Measurements from ENCODE around the gene ASZ1. TPM values are rescaled to one million over a fixed set of nuclear protein-coding genes. Genes with fewer than 3 reads are reported as not detected.
"Not testable (repeated sequence)": the region's sequence is repeated elsewhere in the genome, so short reads cannot be mapped to it uniquely, and the experiment has no call there.

ASZ1 gene
- polyA plus RNA-seq, 1 donor from 2014 or later: not detected

DNA sequence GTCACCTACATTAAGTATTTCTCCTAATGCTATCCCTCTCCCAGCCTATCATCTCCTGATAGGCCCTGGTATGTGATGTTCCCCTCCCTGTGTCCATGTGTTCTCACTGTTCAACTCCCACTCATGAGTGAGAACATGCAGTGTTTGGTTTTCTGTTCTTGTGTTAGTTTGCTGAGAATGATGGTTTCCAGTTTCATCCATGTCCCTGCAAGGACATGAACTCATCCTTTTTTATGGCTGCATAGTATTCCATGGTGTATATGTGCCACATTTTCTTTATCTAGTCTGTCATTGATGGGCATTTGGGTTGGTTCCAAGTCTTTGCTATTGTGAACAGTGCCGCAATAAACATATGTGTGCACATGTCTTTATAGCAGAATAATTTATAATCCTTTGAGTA, 12.7 kb downstream of the ASZ1 start:
- not testable (repeated sequence) for H3K4me1 Mint-ChIP-seq, H3K4me3 Mint-ChIP-seq, H3K9me3 Mint-ChIP-seq, H3K27me3 Mint-ChIP-seq, H3K27ac Mint-ChIP-seq, H3K36me3 Mint-ChIP-seq

DNA sequence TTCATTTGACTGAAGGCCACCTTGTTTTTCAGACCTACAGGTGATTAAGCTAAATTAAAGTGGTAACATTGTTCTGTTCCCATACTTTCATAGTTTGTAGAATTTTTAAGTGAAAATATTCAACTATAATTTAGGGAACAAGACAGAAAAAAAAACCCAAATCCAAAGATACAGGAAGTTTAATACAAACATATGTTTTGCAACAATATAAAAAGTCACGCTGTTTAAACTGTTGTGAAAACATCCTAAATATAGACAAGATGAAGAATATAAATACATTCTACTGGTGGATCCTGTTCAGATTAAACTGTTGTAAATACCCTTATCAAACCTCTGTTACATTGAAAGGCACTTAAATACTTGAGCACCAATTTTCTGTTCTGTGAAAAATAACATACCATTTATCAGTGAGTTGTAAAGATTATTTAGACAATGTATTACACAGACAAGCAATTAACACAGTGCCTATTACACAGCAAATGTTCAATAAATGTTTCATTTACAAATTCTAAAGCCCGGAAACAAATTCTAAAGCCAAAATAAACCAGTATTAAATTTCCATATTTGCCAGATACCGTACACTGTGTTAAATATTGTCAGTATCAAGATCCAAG, 14.2 kb downstream of the ASZ1 start:
- Mint-ChIP-seq H3K27me3 (peaks cover 3% of the 10 kb centered on the region), H3K9me3 (peaks cover 0 to 7% (median 0%) of the 10 kb centered on the region in 3 donors), H3K27ac (no peak overlapping the region), H3K36me3 (no peaks in the 10 kb centered on the region), H3K4me3 (no peak overlapping the region), H3K4me1 (no peaks in the 10 kb centered on the region)

DNA sequence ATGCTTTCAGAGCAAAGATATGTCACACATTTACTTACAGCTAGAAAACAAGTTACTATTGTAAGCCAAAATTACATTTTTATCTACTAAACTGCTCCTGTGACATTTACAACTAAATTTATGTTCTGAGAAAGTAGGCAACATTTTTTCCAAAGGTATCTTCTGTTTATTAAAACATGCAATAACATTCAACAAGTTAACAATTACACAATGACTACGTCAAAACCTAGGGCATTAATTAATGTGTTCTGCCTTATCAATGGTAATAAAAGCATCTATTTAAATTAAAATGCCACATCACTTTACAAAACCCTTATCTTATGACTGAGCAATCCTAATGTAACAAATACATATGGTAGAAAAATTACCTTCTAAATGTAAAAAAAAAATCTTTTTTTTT, 14.9 kb downstream of the ASZ1 start:
- Mint-ChIP-seq H3K27me3 (peaks cover 3% of the 10 kb centered on the region), H3K4me1 (no peaks in the 10 kb centered on the region), H3K36me3 (no peaks in the 10 kb centered on the region), H3K4me3 (no peak overlapping the region), H3K9me3 (peaks cover 0 to 7% (median 0%) of the 10 kb centered on the region in 3 donors), H3K27ac (no peak overlapping the region)

DNA sequence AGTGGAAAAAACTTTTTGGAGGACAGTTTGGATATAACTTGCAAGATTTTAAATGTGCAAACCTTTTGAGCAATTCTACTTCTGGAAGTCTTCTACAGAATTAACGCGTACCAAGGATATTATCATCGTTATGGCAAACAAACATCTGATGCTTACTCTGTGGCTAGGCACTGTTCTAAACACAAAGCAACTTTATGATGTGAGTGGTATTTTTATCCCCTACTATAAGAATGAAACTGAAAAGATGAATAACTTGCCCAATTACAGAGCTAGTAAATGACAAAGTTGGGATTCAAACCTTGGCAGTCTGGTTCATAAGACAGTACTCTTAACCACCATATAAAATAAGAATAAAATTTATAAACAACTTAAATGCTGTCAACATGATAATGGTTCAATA, 15.8 kb downstream of the ASZ1 start:
- Mint-ChIP-seq H3K4me1 (no peaks in the 10 kb centered on the region), H3K27me3 (peaks cover 3% of the 10 kb centered on the region), H3K27ac (no peak overlapping the region), H3K9me3 (peaks cover 0 to 5% (median 0%) of the 10 kb centered on the region in 3 donors), H3K36me3 (no peaks in the 10 kb centered on the region), H3K4me3 (no peak overlapping the region)

DNA sequence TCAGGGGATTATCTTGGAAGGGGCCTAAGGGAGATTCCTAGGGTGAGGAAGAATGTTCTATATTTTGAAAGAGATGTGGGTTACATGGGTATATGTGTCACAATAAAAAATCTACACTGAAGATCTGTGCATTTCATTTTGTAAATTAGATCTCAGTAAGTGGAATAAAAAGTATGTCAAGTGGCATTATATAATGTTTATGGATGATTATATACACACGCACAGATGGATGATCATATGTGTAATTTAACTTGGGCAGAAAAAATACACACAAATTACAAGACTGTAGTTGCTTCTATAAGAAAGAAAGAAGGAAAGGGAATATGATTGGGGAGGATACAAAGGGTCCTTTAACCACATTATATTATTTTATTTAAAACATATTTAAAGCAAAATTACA, 18.5 kb downstream of the ASZ1 start:
- Mint-ChIP-seq H3K36me3 (peaks cover 1% of the 10 kb centered on the region), H3K27me3 (no peaks in the 10 kb centered on the region), H3K4me3 (no peak overlapping the region), H3K27ac (no peak overlapping the region), H3K9me3 (no peaks in the 10 kb centered on the region), H3K4me1 (no peaks in the 10 kb centered on the region)

DNA sequence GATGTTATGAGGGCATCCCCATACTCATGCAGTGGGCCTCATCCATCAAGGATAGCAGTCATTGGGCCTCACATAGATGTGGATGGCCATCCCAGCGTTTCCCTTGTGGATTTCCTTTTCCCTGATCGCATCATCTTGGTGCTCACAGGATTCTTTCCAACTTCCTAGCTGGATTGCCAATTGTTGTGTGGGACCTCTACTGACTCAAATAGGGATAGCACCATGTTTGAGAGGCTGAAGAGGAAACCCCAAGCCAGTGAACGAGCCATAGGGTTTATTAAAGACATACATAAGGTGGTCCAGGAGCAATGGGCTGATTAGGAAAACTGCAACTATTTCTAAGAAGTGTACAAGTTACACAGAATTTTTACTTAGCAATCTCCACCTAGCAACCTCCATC, 21.8 kb downstream of the ASZ1 start:
- Mint-ChIP-seq H3K4me1 (no peaks in the 10 kb centered on the region), H3K27ac (no peak overlapping the region), H3K36me3 (peaks cover 1% of the 10 kb centered on the region), H3K27me3 (no peaks in the 10 kb centered on the region), H3K4me3 (peak overlapping the region in 1 of 4 donors; percentile 3), H3K9me3 (no peaks in the 10 kb centered on the region)

DNA sequence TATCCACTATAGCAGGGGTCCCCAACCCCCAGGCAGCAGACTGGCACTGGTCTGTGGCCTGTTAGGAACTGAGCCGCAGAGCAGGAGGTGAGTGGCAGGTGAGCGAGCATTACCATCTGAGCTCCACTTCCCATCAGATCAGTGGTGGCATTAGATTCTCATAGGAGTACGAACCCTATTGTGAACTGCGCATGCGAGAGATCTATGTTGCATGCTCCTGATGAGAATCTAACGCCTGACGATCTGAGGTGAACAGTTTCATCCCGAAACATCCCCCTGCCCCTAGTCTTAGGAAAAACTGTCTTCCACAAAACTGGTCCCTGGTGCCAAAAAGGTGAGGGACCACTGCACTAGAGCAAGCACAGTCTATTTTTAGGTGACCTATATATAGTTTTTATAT, 23.6 kb downstream of the ASZ1 start:
- H3K4me1 Mint-ChIP-seq: no peaks in the 10 kb centered on the region
- H3K9me3 Mint-ChIP-seq: no peaks in the 10 kb centered on the region
- peaks cover 1% of the 10 kb centered on the region for H3K36me3 Mint-ChIP-seq
- no peak overlapping the region for H3K27ac Mint-ChIP-seq
- H3K27me3 Mint-ChIP-seq: no peaks in the 10 kb centered on the region
- no peak overlapping the region for H3K4me3 Mint-ChIP-seq

DNA sequence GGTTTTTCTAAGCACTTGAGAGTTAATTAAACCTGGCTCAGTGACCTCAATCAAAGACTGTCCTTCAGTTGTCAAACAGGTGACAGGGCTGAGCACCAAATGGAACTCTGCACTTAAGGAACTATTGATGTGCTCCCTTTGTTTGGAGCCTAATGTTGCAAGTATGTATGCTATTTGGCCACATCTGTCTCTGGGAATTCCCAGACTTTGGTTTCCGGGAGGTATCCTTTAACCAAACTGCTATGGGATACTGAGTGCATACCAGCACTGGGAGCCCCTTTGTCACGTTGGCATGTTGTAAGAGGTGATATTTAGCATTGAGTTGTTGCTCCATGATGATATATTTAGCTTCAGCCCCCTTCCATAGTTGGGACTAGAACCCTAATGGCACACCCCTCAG, 25.2 kb downstream of the ASZ1 start:
- H3K4me1 Mint-ChIP-seq: no peaks in the 10 kb centered on the region
- no peaks in the 10 kb centered on the region for H3K27me3 Mint-ChIP-seq
- H3K27ac Mint-ChIP-seq: no peak overlapping the region
- H3K4me3 Mint-ChIP-seq: no peak overlapping the region
- no peaks in the 10 kb centered on the region for H3K9me3 Mint-ChIP-seq
- peaks cover 1% of the 10 kb centered on the region for H3K36me3 Mint-ChIP-seq

DNA sequence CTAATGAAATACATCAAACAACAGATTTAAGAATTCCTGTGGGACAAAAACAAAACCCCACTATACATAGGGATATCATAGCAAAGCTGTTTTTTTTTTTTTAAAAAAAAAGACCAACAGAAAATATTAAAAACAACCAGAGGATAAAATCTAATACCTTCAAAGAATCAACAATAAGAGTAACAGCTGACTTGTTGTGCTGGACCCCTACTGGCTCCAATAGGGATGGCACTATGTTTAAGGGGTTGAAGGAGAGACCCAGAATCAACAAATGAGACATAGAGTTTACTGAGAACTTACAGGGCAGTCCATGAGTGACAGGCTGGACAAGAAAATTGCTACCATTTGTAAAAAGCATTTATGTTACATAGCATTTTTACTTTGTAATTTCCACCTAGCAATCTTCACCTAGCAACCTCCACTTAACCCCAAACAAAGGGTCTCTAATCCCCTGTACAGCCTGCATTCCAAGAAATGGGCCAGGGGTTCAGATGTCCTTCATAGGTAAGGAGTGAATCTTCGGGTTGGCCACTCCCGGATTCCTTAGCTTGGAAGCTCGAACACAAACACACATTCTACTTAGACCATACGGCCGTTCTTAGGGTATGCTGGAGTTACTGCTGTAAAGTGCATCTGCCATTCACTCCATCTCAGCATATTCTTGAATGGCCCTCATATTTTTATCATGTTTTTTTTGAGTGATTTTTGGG, 25.8 kb downstream of the ASZ1 start:
- peaks cover 1% of the 10 kb centered on the region for H3K36me3 Mint-ChIP-seq
- H3K27me3 Mint-ChIP-seq: no peaks in the 10 kb centered on the region
- H3K27ac Mint-ChIP-seq: no peak overlapping the region
- no peaks in the 10 kb centered on the region for H3K4me1 Mint-ChIP-seq
- H3K4me3 Mint-ChIP-seq: no peak overlapping the region
- no peaks in the 10 kb centered on the region for H3K9me3 Mint-ChIP-seq

DNA sequence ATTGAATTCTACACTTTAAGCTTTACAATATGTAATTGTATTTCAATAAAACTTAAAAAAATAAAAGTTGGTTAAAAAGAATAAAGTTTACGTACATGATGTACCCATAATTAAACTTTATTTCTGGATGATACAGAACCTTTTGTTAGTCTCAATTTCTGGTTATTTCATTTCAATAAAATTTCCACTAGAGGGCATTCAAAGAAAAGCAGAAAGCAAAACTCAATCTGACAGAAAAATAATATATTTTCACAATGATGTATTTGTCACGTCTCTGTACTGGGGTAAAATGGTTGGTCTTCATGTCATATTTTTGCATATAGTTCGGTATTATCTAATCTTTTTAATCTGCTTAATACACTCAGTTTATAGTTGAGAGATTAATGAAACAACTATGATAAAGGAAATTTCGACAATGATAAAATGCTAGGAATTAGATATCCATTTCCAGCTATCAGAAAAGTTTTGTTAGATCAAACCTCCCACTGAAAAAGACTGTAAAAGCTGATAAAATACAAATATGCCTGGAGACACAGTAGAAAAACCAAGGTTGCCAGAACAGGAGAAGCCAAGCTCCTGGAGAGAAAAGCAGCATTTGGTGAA, 27.4 kb downstream of the ASZ1 start:
- no peak overlapping the region for H3K27ac Mint-ChIP-seq
- H3K4me1 Mint-ChIP-seq: no peaks in the 10 kb centered on the region
- no peak overlapping the region for H3K4me3 Mint-ChIP-seq
- peaks cover 1% of the 10 kb centered on the region for H3K36me3 Mint-ChIP-seq
- H3K9me3 Mint-ChIP-seq: peaks cover 0 to under 1% (median 0%) of the 10 kb centered on the region in 3 donors
- H3K27me3 Mint-ChIP-seq: no peaks in the 10 kb centered on the region

DNA sequence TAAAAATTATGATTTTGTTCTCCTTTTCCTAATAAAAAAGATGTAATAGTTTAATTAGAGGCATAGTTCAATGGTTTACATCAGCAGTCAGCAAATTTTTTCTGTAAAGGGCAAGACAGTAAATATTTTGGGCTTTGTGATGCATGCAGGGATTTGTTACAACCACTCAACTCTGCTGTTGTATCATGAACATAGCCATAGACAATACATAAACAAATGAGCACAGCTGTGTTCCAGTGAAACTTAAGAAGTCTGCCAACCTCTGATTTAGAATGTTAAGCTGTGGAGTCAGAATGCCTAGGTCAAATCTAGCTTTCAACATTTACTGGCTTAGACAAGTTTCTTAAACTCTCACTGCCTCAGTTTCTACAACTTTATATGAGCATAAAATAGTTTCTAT, 31.6 kb downstream of the ASZ1 start:
- Mint-ChIP-seq H3K4me3 (no peak overlapping the region), H3K36me3 (no peaks in the 10 kb centered on the region), H3K27ac (no peak overlapping the region), H3K4me1 (no peaks in the 10 kb centered on the region), H3K27me3 (no peaks in the 10 kb centered on the region), H3K9me3 (peaks cover 0 to 2% (median 2%) of the 10 kb centered on the region in 3 donors)

DNA sequence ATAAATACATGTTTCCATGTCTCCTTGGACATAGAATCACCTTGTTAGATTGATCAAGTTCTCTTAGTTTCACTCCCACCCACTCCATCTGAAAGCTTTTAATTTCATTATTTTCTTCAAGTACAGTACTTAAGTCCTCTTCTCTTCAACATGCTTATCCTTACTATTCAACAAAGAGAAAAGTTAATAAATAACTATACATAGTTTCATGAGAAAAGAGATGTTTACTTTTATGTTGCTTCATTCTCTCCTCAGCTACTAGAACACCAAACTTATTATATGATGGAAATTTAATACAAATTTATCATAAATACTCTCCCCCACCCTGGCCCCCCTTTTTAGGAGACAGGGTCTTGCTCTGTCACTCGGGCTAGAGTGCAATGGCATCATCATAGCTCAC, 33.5 kb downstream of the ASZ1 start:
- no peak overlapping the region for H3K4me3 Mint-ChIP-seq
- H3K9me3 Mint-ChIP-seq: peaks cover 5 to 14% (median 8%) of the 10 kb centered on the region in 3 donors
- H3K27me3 Mint-ChIP-seq: no peaks in the 10 kb centered on the region
- H3K36me3 Mint-ChIP-seq: no peaks in the 10 kb centered on the region
- H3K27ac Mint-ChIP-seq: no peak overlapping the region
- no peaks in the 10 kb centered on the region for H3K4me1 Mint-ChIP-seq

DNA sequence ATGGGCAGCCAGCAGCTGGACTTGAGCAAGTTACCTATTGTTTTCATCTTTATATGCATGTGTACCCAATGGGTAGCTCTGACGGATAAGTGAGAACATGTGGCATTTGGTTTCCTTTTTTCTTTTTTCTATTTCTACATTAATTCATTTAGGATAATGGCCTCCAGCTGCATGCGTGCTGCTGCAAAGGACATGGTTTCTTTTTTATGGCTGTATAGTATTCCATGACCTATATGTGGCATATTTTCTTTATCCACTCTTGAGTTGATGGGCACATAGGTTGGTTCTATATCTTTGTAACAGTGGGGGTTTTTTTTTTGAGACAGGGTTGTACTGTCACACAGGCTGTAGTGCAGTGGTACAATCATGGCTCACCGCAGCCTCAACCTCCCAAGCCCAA, 37.4 kb downstream of the ASZ1 start:
- Mint-ChIP-seq H3K4me3 (no peak overlapping the region), H3K27ac (no peak overlapping the region), H3K9me3 (peaks cover 7 to 19% (median 13%) of the 10 kb centered on the region in 3 donors), H3K36me3 (no peaks in the 10 kb centered on the region), H3K27me3 (no peaks in the 10 kb centered on the region), H3K4me1 (no peaks in the 10 kb centered on the region)

DNA sequence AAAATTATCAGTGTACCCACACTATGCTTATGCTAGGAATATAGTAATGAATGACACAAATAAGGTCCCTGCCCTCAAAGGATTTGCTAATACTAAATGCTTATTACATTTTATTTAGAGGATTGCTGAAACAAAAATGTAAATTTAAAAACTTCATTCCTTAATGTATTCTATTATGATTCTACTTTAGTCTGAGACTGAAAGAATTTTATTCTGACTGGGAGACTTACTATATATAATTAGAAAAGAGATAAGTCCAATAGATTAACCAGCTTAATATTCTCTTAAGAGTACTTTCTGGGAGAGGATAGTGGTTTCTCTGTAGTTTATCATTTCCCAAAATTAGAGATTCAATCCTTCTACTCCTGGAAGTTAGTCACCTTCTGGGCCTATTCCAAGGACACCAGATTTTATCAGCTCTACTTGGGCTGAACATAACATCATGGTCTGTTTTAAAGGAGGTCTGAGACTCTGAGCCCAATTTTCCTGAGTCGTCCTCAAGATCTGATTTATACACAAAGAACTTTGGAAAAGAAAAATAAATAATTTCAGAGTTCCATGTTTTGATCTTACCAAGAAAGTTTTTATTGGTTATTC, 41.1 kb downstream of the ASZ1 start:
- Mint-ChIP-seq H3K27ac (no peak overlapping the region), H3K9me3 (peaks cover 6 to 18% (median 13%) of the 10 kb centered on the region in 3 donors), H3K4me1 (no peaks in the 10 kb centered on the region), H3K27me3 (no peaks in the 10 kb centered on the region), H3K4me3 (no peak overlapping the region), H3K36me3 (no peaks in the 10 kb centered on the region)

DNA sequence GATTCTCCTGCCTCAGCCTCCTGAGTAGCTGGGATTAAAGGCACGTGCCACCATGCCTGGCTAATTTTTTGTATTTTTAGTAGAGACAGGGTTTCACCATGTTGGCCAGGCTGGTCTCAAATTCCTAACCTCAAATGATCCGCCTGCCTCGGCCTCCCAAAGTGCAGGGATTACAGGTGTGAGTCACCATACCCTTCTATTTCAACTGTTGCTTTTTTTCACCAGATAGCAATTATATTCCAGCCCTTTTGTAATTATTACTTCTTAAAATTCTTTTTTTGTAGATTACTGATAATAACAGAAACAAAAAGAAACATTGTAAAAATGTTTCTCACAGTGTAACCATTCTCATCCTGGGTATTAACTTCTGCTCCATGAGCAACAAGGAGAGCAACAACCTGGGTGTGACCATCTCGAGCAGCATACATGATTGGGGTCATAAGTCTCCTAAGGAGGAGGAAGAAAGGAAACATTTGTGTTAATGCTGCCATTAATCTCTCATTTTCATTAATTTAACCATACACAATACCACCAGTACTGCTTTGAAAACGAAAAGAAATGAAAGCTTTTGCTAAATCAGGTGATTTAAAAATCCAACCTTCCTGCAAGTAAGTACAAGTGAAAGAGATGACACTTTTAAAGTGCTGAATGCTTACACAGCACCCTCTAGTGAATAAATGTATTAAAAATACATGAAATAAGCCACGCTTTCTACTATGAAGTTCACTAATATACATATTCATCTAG, 41.8 kb downstream of the ASZ1 start:
- Mint-ChIP-seq H3K4me3 (no peak overlapping the region), H3K27ac (no peak overlapping the region), H3K9me3 (peaks cover 6 to 17% (median 13%) of the 10 kb centered on the region in 3 donors), H3K4me1 (no peaks in the 10 kb centered on the region), H3K27me3 (no peaks in the 10 kb centered on the region), H3K36me3 (no peaks in the 10 kb centered on the region)
